Measurements from ENCODE around the gene B3GNT8. TPM values are rescaled to one million over a fixed set of nuclear protein-coding genes. Genes with fewer than 3 reads are reported as not detected.

Gene B3GNT8
- total and polyA plus RNA-seq, 4 donors = 0.14 to 2.3 (median 0.66) TPM

DNA sequence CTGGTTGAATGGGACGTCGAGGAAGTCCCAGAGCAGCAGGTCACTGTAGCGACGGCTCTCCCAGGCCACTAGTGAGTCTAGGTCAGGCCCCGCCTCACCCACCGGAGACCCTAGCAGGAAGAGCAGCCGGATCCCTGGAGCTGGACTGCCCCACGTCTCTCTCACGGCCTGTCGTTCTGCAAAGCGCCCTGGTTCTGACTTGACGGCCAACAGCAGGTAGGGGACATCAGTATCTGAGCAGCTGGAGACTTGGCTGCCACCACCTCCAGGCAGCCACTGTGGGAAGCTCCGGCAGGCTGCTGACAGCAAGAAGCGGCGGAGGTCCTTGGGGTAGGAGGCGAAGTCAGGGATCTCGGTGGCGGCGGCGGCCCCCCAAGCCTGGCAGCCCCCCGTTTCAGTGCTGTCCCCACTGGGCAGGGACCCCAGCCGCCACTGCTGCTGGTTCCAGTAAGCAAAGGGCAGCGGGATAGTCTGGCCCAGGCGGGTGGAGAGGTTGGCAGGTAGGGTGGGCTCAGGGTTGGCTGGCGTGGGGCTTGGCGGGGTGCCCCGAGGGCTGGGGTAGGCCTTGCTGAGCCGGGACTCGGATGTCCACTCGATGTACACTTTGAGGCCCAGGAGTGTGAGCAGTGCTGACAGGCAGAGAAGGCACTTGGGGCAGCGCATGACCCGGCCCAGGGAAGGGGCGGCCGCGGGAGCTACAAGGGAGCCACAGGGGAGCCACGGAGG, 895 bp downstream of the B3GNT8 start:
- no peaks in the 10 kb centered on the region for H3K27me3 ChIP-seq (ENCODE audit: control insufficient read depth in 4 of 4, insufficient read depth in 4 of 4, low read length in 3 of 4)
- peaks cover 0 to 5% (median 3%) of the 10 kb centered on the region in 4 donors for H3K4me1 ChIP-seq (ENCODE audit: control insufficient read depth in 4 of 4, insufficient read depth in 4 of 4, low read length in 3 of 4)
- peaks cover 9 to 46% (median 10%) of the 10 kb centered on the region in 4 donors for H3K36me3 ChIP-seq (ENCODE audit: control insufficient read depth in 4 of 4, insufficient read depth in 3 of 4, low read depth in 1 of 4, low read length in 3 of 4)
- H3K4me3 ChIP-seq (ENCODE audit: low read depth in 1 of 3, low read length in 3 of 3) = peak overlapping the region in 1 of 3 donors; percentile 9
- 86% methylated on average over 36 of the region's 36 CpGs for WGBS
- no peak overlapping the region for H3K9ac ChIP-seq (ENCODE audit: low read depth in 1 of 2, low read length in 2 of 2)
- no peak overlapping the region for H3K27ac ChIP-seq (ENCODE audit: low read depth in 1 of 2, low read length in 2 of 2)
- TF ChIP-seq RXRA (IDR thresholded peaks at IDR 0.05) = no peak
- TF ChIP-seq FOXA1 (IDR thresholded peaks at IDR 0.05) = no peak
- TF ChIP-seq, protein P1, sequence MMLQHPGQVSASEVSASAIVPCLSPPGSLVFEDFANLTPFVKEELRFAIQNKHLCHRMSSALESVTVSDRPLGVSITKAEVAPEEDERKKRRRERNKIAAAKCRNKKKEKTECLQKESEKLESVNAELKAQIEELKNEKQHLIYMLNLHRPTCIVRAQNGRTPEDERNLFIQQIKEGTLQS (IDR thresholded peaks at IDR 0.05) = no peak
- TF ChIP-seq TAF1 (conservative IDR thresholded peaks at IDR 0.05) = no peak
- no peak for TF ChIP-seq JUND (IDR thresholded peaks at IDR 0.05)
- H3K9me3 ChIP-seq (ENCODE audit: control insufficient read depth in 4 of 4, low read length in 3 of 4) = no peaks in the 10 kb centered on the region
- DNase-seq (ENCODE audit: low spot score) = no peak

DNA sequence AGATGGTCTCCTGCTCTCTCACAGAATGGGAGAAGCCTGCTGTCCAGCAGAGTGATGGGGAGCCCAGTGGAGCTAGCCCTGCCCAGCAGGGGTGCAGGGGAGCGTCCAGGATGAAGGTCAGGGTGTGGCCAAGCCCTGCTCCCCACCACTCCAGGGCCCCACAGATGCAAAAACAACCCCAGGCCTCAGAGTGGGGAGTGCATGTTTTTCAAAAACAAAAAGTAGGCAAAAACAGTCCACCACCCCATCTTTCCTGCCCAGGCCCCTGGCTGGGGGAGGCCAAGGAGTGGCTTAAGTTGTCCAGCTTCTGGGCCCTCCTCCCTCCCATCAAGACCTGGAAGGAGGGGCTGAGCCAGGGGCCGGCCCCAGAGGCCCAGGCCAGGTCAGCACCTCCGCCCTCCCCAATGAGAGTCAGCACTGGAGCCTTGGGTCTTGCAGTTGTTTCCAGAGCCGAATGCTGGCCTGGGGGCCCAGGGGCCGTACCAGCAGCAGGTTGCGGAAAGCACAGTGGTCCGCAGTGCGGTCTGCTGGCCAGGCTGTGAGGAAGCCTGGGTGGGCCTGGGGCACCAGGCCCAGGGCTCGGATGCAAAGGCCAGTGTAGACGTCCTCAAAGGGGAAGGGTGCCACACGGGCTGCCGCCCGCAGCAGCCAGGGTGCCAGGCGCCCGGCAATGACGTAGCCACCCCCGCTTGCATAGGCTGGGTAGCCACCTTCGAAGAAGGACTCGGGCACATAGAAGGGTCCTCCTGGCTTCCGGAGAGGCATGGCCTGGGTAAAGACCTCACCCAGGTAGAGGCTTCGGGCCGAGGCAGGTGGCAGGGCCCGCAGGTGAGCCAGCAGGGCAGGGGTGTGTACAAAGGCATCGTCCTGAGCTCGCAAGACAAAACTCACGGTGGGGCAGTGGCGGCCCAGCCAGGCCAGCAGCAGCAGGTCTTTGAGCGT, 1.7 kb downstream of the B3GNT8 start:
- H3K36me3 ChIP-seq (ENCODE audit: control insufficient read depth in 4 of 4, insufficient read depth in 3 of 4, low read depth in 1 of 4, low read length in 3 of 4) = peaks cover 9 to 54% (median 17%) of the 10 kb centered on the region in 4 donors
- DNase-seq (ENCODE audit: low spot score) = no peak
- TF ChIP-seq NR2F2 (IDR thresholded peaks at IDR 0.05) (no peak), HNF4A (conservative IDR thresholded peaks at IDR 0.05) (no peak), EGR1 (IDR thresholded peaks at IDR 0.05; ENCODE audit: low read depth in 2 of 2) (no peak)
- TF ChIP-seq, protein P2, sequence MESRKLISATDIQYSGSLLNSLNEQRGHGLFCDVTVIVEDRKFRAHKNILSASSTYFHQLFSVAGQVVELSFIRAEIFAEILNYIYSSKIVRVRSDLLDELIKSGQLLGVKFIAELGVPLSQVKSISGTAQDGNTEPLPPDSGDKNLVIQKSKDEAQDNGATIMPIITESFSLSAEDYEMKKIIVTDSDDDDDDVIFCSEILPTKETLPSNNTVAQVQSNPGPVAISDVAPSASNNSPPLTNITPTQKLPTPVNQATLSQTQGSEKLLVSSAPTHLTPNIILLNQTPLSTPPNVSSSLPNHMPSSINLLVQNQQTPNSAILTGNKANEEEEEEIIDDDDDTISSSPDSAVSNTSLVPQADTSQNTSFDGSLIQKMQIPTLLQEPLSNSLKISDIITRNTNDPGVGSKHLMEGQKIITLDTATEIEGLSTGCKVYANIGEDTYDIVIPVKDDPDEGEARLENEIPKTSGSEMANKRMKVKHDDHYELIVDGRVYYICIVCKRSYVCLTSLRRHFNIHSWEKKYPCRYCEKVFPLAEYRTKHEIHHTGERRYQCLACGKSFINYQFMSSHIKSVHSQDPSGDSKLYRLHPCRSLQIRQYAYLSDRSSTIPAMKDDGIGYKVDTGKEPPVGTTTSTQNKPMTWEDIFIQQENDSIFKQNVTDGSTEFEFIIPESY (IDR thresholded peaks at IDR 0.05) = no peak
- H3K27ac ChIP-seq (ENCODE audit: low read depth in 1 of 2, low read length in 2 of 2) = no peak overlapping the region
- no peak overlapping the region for H3K4me3 ChIP-seq (ENCODE audit: low read depth in 1 of 3, low read length in 3 of 3)
- H3K4me1 ChIP-seq (ENCODE audit: control insufficient read depth in 4 of 4, insufficient read depth in 4 of 4, low read length in 3 of 4) = peaks cover 0 to 5% (median 0%) of the 10 kb centered on the region in 4 donors
- 87% methylated on average over 28 of the region's 28 CpGs for WGBS
- no peaks in the 10 kb centered on the region for H3K9me3 ChIP-seq (ENCODE audit: control insufficient read depth in 4 of 4, low read length in 3 of 4)
- no peak overlapping the region for H3K9ac ChIP-seq (ENCODE audit: low read depth in 1 of 2, low read length in 2 of 2)
- no peaks in the 10 kb centered on the region for H3K27me3 ChIP-seq (ENCODE audit: control insufficient read depth in 4 of 4, insufficient read depth in 4 of 4, low read length in 3 of 4)

DNA sequence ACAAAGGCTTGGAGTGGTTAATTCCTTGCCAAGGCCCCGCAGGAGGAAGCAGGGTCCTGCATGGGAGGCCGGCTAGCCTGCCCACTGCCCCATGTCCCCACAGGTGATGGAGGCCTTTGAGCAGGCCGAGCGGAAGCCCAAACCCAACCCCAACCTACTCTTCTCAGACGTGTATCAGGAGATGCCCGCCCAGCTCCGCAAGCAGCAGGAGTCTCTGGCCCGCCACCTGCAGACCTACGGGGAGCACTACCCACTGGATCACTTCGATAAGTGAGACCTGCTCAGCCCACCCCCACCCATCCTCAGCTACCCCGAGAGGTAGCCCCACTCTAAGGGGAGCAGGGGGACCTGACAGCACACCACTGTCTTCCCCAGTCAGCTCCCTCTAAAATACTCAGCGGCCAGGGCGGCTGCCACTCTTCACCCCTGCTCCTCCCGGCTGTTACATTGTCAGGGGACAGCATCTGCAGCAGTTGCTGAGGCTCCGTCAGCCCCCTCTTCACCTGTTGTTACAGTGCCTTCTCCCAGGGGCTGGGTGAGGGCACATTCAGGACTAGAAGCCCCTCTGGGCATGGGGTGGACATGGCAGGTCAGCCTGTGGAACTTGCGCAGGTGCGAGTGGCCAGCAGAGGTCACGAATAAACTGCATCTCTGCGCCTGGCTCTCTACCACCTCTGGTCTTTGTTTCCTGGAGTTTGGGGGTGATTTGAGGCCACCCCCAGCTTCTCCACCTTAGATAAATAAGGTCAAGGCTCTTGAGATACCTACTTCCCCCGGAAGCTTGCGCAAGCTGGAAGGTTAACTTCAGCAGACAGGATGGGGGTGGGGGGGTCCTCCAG, 2.6 kb downstream of the B3GNT8 start:
- peaks cover 9 to 61% (median 24%) of the 10 kb centered on the region in 4 donors for H3K36me3 ChIP-seq (ENCODE audit: control insufficient read depth in 4 of 4, insufficient read depth in 3 of 4, low read depth in 1 of 4, low read length in 3 of 4)

More for the DNA sequence above, 2.6 kb downstream of the B3GNT8 start:
- H3K9me3 ChIP-seq (ENCODE audit: control insufficient read depth in 4 of 4, low read length in 3 of 4) = no peaks in the 10 kb centered on the region
- peaks cover 0 to 8% (median 0%) of the 10 kb centered on the region in 4 donors for H3K4me1 ChIP-seq (ENCODE audit: control insufficient read depth in 4 of 4, insufficient read depth in 4 of 4, low read length in 3 of 4)
- TF ChIP-seq HNF4G (IDR thresholded peaks at IDR 0.05) (no peak), NR2F2 (IDR thresholded peaks at IDR 0.05) (peak; percentile 18)
- H3K27me3 ChIP-seq (ENCODE audit: control insufficient read depth in 4 of 4, insufficient read depth in 4 of 4, low read length in 3 of 4) = no peaks in the 10 kb centered on the region
- WGBS = 82% methylated on average over 21 of the region's 21 CpGs
- H3K9ac ChIP-seq (ENCODE audit: low read depth in 1 of 2, low read length in 2 of 2) = no peak overlapping the region
- DNase-seq (ENCODE audit: low spot score) = no peak
- H3K4me3 ChIP-seq (ENCODE audit: low read depth in 1 of 3, low read length in 3 of 3) = no peak overlapping the region
- H3K27ac ChIP-seq (ENCODE audit: low read depth in 1 of 2, low read length in 2 of 2) = no peak overlapping the region

Data from liver (tissue), 9 donors.